C1 segment of cervical spinal cord (tissue), 14 donors: Measurements from ENCODE around the gene ATP5F1D.

Experiments used
- DNase-seq, 14 donors: peaks; one replicate each; lab custom pipeline; 2025; lab: John Stamatoyannopoulos, UW

ATP5F1D gene

GRCh38 chr19:1269065-1269477, 27.5 kb downstream of the ATP5F1D start, which contains the start of gene CIRBP:
Gene CIRBP (plus strand): TSS chr19:1269332. CDS start chr19:1270934, 1,602 bp downstream.
- peak; percentile 85 to 99 (median 96) for DNase-seq

GRCh38 chr19:1269478-1270212, 28.1 kb downstream of the ATP5F1D start:
- peak in 13 of 14 donors; percentile 39 to 93 (median 81) for DNase-seq

- no peak for DNase-seq
Measured at GRCh38 chr19:1270213-1270853, 28.8 kb downstream of the ATP5F1D start.

- no peak for DNase-seq
Measured at GRCh38 chr19:1270854-1271527, 29.4 kb downstream of the ATP5F1D start.

- peak in 2 of 14 donors; percentile 17 to 40 for DNase-seq
Measured at GRCh38 chr19:1271528-1272422, 30.2 kb downstream of the ATP5F1D start.

GRCh38 chr19:1272423-1273262, 31.1 kb downstream of the ATP5F1D start:
- DNase-seq, result peak in 1 of 14 donors; percentile 14

- no peak for DNase-seq
Measured at GRCh38 chr19:1273263-1274041, 31.9 kb downstream of the ATP5F1D start.

GRCh38 chr19:1274081-1274851, 32.7 kb downstream of the ATP5F1D start:
- DNase-seq, result no peak

GRCh38 chr19:1274852-1275259, 33.3 kb downstream of the ATP5F1D start:
- peak in 1 of 14 donors; percentile 66 for DNase-seq

GRCh38 chr19:1275260-1275975, 33.9 kb downstream of the ATP5F1D start, which contains the start of gene FAM174C:
Gene FAM174C (plus strand): TSS chr19:1275530. CDS start chr19:1275550, 20 bp downstream.
- peak; percentile 70 to 96 (median 92) for DNase-seq

GRCh38 chr19:1275976-1276627, 34.6 kb downstream of the ATP5F1D start:
- peak in 1 of 14 donors; percentile 80 for DNase-seq

GRCh38 chr19:1276628-1277022, 35.1 kb downstream of the ATP5F1D start:
- DNase-seq, result no peak

GRCh38 chr19:1277061-1277460, 35.5 kb downstream of the ATP5F1D start:
- no peak for DNase-seq

GRCh38 chr19:1278074-1278473, 36.5 kb downstream of the ATP5F1D start:
- DNase-seq, result no peak

GRCh38 chr19:1278713-1279660, 37.4 kb downstream of the ATP5F1D start:
- DNase-seq, result no peak

GRCh38 chr19:1279782-1280341, 38.3 kb downstream of the ATP5F1D start:
- DNase-seq, result peak in 13 of 14 donors; percentile 9 to 82 (median 67)
